KMS-11 (cell line): ENCODE results near the gene ANK3.

Experiments used
- H2AFZ ChIP-seq: fragments of 200-600 bp; sonication (generic); 2 replicates; pipeline ENCODE4 v1.6.1; 2016; ENCODE audit warnings: antibody characterized with exemption, mixed run types, low read depth
- H3K27ac ChIP-seq: fragments of 200-600 bp; sonication (generic); 2 replicates; pipeline ENCODE4 v1.6.1; 2016; ENCODE audit warnings: mild to moderate bottlenecking, mixed run types
- H3K27me3 ChIP-seq: fragments of 200-600 bp; sonication (generic); 2 replicates; pipeline ENCODE4 v1.6.1; 2017; ENCODE audit warnings: mild to moderate bottlenecking, low read depth, mixed run types, moderate library complexity; ENCODE audit not compliant: insufficient read depth
- H3K36me3 ChIP-seq: fragments of 200-600 bp; sonication (generic); 2 replicates; pipeline ENCODE4 v1.6.1; 2017; ENCODE audit warnings: mild to moderate bottlenecking, mixed run types; ENCODE audit not compliant: insufficient read depth
- H3K4me1 ChIP-seq: fragments of 200-600 bp; sonication (generic); 2 replicates; pipeline ENCODE4 v1.6.1; 2016; ENCODE audit warnings: mild to moderate bottlenecking, low read depth, mixed run types; ENCODE audit not compliant: poor library complexity, severe bottlenecking
- H3K4me2 ChIP-seq: fragments of 200-600 bp; sonication (generic); 2 replicates; pipeline ENCODE4 v1.7.0; 2016; ENCODE audit warnings: mild to moderate bottlenecking, mixed run types
- H3K4me3 ChIP-seq: fragments of 200-600 bp; sonication (generic); IDR thresholded peaks from 2 replicates; pipeline ENCODE4 v1.6.1; 2017; ENCODE audit warnings: low read depth, low read length, mixed read lengths; ENCODE audit not compliant: insufficient read depth
- H3K79me2 ChIP-seq: fragments of 200-600 bp; sonication (generic); 2 replicates; pipeline ENCODE4 v1.6.1; 2016; ENCODE audit warnings: low read depth, mixed run types; ENCODE audit not compliant: insufficient read depth
- H3K9ac ChIP-seq: fragments of 200-600 bp; sonication (generic); 2 replicates; pipeline ENCODE4 v1.6.1; 2016; ENCODE audit warnings: mild to moderate bottlenecking, mixed run types
- H4K20me1 ChIP-seq: fragments of 200-600 bp; sonication (generic); 2 replicates; pipeline ENCODE4 v1.6.1; 2016; ENCODE audit warnings: mild to moderate bottlenecking, mixed run types; ENCODE audit not compliant: insufficient read depth
- TF ChIP-seq, protein P1 (sequence below): fragments of 200-600 bp; sonication (generic); conservative IDR thresholded peaks from 2 replicates; pipeline ENCODE4 v1.6.1; 2017; ENCODE audit warnings: low read depth, mild to moderate bottlenecking, antibody characterized with exemption, low read length, moderate library complexity, mixed read lengths

The ANK3 gene

DNA sequence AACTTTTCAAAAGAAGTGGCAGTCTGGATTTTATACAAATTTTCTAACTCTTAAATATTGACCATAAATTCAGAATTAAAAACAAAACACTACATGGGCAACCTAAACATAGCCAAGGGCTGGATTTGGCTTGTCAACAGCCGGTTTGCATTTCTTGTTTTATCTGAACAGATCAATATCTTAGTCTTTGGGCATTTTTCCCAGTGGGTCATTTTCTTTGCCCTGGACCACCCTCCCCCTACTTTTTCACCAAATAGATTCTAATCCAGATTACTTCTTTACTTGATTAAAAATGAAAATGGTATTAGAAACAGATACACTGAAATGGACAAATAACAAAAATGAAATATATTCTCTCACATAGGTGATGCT lies 189.0 kb downstream of the ANK3 start:
- H4K20me1 ChIP-seq, result no peaks in the 10 kb centered on the region; the same call in 1 of the 2 replicates
- peaks cover 19% of the 10 kb centered on the region for H3K36me3 ChIP-seq
- peaks cover 4% of the 10 kb centered on the region; the same call in 1 of the 2 replicates for H3K79me2 ChIP-seq
- no peak overlapping the region for H3K4me2 ChIP-seq
- H2AFZ ChIP-seq, result no peak overlapping the region
- TF ChIP-seq, protein P1, sequence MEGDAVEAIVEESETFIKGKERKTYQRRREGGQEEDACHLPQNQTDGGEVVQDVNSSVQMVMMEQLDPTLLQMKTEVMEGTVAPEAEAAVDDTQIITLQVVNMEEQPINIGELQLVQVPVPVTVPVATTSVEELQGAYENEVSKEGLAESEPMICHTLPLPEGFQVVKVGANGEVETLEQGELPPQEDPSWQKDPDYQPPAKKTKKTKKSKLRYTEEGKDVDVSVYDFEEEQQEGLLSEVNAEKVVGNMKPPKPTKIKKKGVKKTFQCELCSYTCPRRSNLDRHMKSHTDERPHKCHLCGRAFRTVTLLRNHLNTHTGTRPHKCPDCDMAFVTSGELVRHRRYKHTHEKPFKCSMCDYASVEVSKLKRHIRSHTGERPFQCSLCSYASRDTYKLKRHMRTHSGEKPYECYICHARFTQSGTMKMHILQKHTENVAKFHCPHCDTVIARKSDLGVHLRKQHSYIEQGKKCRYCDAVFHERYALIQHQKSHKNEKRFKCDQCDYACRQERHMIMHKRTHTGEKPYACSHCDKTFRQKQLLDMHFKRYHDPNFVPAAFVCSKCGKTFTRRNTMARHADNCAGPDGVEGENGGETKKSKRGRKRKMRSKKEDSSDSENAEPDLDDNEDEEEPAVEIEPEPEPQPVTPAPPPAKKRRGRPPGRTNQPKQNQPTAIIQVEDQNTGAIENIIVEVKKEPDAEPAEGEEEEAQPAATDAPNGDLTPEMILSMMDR, result no peak
- no peak overlapping the region for H3K9ac ChIP-seq
- no peak overlapping the region for H3K4me3 ChIP-seq
- H3K4me1 ChIP-seq, result no peaks in the 10 kb centered on the region
- no peaks in the 10 kb centered on the region for H3K27me3 ChIP-seq
- no peak overlapping the region for H3K27ac ChIP-seq

DNA sequence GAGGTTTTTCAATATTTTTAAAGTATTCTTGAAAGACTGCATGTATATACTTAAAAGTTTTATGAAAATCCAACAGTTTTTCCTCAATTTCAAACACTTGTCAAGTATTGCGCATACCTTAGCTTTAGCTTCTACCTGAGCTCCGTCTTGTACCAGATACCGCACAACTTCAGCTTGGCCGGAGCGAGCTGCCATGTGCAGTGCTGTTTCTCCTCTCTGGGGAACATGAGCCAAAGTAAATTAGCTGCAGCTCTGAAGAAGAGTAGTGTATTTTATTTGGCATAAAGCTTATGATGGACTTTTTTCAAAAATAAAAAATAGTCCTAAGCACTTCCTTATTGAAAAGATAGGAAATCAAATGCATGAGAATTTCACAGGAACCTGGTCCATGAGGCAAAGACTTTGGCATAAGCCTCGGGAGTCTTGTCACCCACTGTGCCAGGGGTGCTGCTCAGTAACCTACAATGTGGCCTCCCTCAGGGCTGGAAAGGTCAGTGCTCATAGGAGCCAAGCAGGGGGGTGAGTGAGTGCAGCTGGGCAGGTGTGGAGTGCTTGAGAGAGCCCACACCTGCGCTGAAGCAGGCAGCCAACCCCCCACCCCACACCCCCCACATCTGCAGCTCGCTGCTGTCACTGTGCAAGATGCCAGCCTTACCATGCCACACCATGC lies 189.5 kb downstream of the ANK3 start:
- H4K20me1 ChIP-seq, result no peaks in the 10 kb centered on the region; the same call in 1 of the 2 replicates
- H3K36me3 ChIP-seq, result peaks cover 22% of the 10 kb centered on the region
- no peak overlapping the region for H3K4me3 ChIP-seq
- H3K4me1 ChIP-seq, result no peaks in the 10 kb centered on the region
- no peak overlapping the region for H3K9ac ChIP-seq
- TF ChIP-seq, protein P1, result no peak
- no peak overlapping the region for H2AFZ ChIP-seq
- H3K27ac ChIP-seq, result no peak overlapping the region
- no peak overlapping the region for H3K4me2 ChIP-seq
- H3K79me2 ChIP-seq, result peaks cover 4% of the 10 kb centered on the region; the same call in 1 of the 2 replicates
- H3K27me3 ChIP-seq, result no peaks in the 10 kb centered on the region

DNA sequence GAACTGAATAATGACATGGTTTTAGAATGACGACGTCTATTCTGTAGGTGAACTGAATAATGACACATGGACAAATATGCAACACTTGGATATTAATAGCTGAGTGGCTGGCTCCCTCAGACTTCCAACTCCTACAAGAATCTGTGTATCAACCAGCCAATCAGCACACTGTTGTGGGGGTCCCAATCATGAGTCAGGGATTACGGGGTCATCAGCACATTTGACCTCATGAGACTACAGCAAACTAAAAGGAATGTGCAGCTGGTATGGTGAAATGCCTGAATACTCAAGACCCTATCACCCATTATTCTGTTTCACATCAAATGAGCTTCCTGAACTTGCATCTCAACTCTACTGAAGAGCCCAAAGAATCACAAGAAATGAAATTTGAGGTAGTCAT lies 192.5 kb downstream of the ANK3 start:
- Histone ChIP-seq H3K4me2 (no peak overlapping the region), H3K27me3 (no peaks in the 10 kb centered on the region), H3K4me1 (no peaks in the 10 kb centered on the region), H3K27ac (no peak overlapping the region), H3K4me3 (no peak overlapping the region), H3K9ac (no peak overlapping the region), H3K36me3 (peaks cover 37% of the 10 kb centered on the region), H4K20me1 (no peaks in the 10 kb centered on the region), H3K79me2 (no peaks in the 10 kb centered on the region; the same call in 1 of the 2 replicates), H2AFZ (no peak overlapping the region)
- TF ChIP-seq, protein P1, result no peak

DNA sequence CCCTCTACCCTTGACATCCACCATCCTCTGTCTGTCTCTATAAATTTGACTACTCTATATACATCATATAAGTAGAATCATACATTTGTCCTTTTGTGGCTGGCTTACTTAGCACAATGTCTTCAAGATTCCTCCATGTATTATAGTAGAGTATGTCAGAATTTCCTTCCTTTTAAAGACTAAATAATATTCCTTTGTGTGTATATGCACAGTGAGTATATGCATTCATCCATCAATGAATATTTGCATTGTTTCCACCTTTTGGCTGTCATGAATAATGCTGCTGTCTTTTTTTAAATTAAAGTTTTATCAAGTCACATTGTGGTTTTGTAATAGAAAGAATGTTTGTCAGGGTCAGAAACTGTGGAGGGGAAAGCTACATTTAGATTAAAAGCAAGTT lies 195.3 kb downstream of the ANK3 start:
- Histone ChIP-seq H2AFZ (no peak overlapping the region), H3K36me3 (peaks cover 39% of the 10 kb centered on the region), H3K27ac (no peak overlapping the region), H3K4me2 (no peak overlapping the region), H3K9ac (no peak overlapping the region), H3K4me1 (peaks cover 18% of the 10 kb centered on the region), H3K79me2 (peaks cover 9% of the 10 kb centered on the region; the same call in 1 of the 2 replicates), H4K20me1 (no peaks in the 10 kb centered on the region), H3K27me3 (no peaks in the 10 kb centered on the region), H3K4me3 (no peak overlapping the region)
- TF ChIP-seq, protein P1, result no peak
